HG03378 (cell line): ENCODE data around the gene STH.
"Not testable (repeated sequence)": the region's sequence is repeated elsewhere in the genome, so short reads cannot be mapped to it uniquely, and the experiment has no call there.

Source experiments
- ATAC-seq: cut with Tn5 transposase; IDR thresholded peaks from one replicate; pipeline ENCODE4 v1.9.1; 2021; ENCODE audit warnings: mild to moderate bottlenecking, moderate library complexity; ENCODE audit not compliant: unreplicated experiment

Gene STH

DNA sequence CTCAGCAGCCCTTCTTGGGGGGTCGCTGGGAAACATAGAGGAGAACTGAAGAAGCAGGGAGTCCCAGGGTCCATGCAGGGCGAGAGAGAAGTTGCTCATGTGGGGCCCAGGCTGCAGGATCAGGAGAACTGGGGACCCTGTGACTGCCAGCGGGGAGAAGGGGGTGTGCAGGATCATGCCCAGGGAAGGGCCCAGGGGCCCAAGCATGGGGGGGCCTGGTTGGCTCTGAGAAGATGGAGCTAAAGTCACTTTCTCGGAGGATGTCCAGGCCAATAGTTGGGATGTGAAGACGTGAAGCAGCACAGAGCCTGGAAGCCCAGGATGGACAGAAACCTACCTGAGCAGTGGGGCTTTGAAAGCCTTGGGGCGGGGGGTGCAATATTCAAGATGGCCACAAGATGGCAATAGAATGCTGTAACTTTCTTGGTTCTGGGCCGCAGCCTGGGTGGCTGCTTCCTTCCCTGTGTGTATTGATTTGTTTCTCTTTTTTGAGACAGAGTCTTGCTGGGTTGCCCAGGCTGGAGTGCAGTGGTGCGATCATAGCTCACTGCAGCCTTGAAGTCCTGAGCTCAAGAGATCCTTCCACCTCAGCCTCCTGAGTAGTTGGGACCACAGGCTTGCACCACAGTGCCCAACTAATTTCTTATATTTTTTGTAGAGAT is 3.4 kb downstream of the STH start:
- ATAC-seq: peak; percentile 40

DNA sequence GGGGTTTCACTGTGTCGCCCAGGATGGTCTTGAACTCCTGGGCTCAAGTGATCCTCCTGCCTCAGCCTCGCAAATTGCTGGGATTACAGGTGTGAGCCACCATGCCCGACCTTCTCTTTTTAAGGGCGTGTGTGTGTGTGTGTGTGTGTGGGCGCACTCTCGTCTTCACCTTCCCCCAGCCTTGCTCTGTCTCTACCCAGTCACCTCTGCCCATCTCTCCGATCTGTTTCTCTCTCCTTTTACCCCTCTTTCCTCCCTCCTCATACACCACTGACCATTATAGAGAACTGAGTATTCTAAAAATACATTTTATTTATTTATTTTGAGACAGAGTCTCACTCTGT is 3.9 kb downstream of the STH start:
- no peak for ATAC-seq

DNA sequence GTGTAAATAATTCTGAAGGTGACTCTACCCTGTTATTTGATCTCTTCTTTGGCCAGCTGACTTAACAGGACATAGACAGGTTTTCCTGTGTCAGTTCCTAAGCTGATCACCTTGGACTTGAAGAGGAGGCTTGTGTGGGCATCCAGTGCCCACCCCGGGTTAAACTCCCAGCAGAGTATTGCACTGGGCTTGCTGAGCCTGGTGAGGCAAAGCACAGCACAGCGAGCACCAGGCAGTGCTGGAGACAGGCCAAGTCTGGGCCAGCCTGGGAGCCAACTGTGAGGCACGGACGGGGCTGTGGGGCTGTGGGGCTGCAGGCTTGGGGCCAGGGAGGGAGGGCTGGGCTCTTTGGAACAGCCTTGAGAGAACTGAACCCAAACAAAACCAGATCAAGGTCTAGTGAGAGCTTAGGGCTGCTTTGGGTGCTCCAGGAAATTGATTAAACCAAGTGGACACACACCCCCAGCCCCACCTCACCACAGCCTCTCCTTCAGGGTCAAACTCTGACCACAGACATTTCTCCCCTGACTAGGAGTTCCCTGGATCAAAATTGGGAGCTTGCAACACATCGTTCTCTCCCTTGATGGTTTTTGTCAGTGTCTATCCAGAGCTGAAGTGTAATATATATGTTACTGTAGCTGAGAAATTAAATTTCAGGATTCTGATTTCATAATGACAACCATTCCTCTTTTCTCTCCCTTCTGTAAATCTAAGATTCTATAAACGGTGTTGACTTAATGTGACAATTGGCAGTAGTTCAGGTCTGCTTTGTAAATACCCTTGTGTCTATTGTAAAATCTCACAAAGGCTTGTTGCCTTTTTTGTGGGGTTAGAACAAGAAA is 5.1 kb downstream of the STH start:
- ATAC-seq: no peak

GRCh38 chr17:46006082-46006481 is 7.0 kb downstream of the STH start:
- not testable (repeated sequence) for ATAC-seq

- ATAC-seq: no peak
Observed at GRCh38 chr17:46007461-46007965, 8.5 kb downstream of the STH start.

GRCh38 chr17:46008591-46008990 is 9.5 kb downstream of the STH start:
- no peak for ATAC-seq

GRCh38 chr17:46009681-46010596 is 10.9 kb downstream of the STH start:
- no peak for ATAC-seq

DNA sequence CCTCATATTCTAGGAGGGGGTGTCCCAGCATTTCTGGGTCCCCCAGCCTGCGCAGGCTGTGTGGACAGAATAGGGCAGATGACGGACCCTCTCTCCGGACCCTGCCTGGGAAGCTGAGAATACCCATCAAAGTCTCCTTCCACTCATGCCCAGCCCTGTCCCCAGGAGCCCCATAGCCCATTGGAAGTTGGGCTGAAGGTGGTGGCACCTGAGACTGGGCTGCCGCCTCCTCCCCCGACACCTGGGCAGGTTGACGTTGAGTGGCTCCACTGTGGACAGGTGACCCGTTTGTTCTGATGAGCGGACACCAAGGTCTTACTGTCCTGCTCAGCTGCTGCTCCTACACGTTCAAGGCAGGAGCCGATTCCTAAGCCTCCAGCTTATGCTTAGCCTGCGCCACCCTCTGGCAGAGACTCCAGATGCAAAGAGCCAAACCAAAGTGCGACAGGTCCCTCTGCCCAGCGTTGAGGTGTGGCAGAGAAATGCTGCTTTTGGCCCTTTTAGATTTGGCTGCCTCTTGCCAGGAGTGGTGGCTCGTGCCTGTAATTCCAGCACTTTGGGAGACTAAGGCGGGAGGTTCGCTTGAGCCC is 11.6 kb downstream of the STH start:
- ATAC-seq: no peak

- no peak for ATAC-seq
Observed at GRCh38 chr17:46011711-46012505, 12.9 kb downstream of the STH start.

DNA sequence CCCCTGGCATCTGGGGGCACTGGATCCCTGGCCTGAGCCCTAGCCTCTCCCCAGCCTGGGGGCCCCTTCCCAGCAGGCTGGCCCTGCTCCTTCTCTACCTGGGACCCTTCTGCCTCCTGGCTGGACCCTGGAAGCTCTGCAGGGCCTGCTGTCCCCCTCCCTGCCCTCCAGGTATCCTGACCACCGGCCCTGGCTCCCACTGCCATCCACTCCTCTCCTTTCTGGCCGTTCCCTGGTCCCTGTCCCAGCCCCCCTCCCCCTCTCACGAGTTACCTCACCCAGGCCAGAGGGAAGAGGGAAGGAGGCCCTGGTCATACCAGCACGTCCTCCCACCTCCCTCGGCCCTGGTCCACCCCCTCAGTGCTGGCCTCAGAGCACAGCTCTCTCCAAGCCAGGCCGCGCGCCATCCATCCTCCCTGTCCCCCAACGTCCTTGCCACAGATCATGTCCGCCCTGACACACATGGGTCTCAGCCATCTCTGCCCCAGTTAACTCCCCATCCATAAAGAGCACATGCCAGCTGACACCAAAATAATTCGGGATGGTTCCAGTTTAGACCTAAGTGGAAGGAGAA is 13.5 kb downstream of the STH start:
- ATAC-seq: no peak

DNA sequence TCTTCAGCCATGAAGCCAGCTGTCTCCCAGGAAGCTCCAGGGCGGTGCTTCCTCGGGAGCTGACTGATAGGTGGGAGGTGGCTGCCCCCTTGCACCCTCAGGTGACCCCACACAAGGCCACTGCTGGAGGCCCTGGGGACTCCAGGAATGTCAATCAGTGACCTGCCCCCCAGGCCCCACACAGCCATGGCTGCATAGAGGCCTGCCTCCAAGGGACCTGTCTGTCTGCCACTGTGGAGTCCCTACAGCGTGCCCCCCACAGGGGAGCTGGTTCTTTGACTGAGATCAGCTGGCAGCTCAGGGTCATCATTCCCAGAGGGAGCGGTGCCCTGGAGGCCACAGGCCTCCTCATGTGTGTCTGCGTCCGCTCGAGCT is 14.1 kb downstream of the STH start:
- ATAC-seq: no peak

GRCh38 chr17:46013502-46014165 is 14.6 kb downstream of the STH start:
- no peak for ATAC-seq

GRCh38 chr17:46019408-46019925 is 20.4 kb downstream of the STH start:
- not testable (repeated sequence) for ATAC-seq

GRCh38 chr17:46020023-46020761 is 21.1 kb downstream of the STH start:
- no peak for ATAC-seq

- no peak for ATAC-seq
Observed at GRCh38 chr17:46020998-46021397, 21.9 kb downstream of the STH start.

DNA sequence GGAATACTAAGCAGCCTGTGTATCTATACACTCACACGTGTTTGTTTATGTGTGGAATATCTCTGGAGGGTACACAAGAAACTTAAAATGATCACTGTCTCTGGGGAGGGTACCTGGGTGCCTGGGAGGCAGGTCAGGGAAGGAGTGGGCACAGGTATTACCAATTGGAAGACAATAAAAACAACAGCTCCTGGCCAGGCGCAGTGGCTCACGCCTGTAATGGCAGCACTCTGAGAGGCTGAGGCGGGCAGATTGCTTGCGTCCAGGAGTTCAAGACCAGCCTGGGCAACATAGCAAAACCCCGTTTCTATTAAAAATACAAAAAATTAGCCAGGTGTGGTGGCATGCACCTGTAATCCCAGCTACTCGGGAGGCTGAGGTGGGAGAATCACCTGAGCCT is 24.3 kb downstream of the STH start:
- not testable (repeated sequence) for ATAC-seq

DNA sequence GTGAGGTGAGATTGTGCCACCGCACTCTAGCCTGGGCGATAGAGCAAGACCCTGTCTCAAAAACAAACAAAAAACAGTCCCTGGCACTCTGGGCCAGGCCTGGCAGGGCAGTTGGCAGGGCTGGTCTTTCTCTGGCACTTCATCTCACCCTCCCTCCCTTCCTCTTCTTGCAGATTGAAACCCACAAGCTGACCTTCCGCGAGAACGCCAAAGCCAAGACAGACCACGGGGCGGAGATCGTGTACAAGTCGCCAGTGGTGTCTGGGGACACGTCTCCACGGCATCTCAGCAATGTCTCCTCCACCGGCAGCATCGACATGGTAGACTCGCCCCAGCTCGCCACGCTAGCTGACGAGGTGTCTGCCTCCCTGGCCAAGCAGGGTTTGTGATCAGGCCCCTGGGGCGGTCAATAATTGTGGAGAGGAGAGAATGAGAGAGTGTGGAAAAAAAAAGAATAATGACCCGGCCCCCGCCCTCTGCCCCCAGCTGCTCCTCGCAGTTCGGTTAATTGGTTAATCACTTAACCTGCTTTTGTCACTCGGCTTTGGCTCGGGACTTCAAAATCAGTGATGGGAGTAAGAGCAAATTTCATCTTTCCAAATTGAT is 24.8 kb downstream of the STH start:
- ATAC-seq: no peak

DNA sequence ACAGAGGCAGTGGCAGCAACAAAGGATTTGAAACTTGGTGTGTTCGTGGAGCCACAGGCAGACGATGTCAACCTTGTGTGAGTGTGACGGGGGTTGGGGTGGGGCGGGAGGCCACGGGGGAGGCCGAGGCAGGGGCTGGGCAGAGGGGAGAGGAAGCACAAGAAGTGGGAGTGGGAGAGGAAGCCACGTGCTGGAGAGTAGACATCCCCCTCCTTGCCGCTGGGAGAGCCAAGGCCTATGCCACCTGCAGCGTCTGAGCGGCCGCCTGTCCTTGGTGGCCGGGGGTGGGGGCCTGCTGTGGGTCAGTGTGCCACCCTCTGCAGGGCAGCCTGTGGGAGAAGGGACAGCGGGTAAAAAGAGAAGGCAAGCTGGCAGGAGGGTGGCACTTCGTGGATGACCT is 25.5 kb downstream of the STH start:
- ATAC-seq: no peak
